HepG2 (cell line): ENCODE data around the gene KDM8.

Experiments used
- BHLHE40 ChIP-seq: IDR thresholded peaks from 2 replicates; pipeline ENCODE4 v1.6.1; 2011; ENCODE audit warnings: low read length, improper control_type of control experiment
- NFYC ChIP-seq: IDR thresholded peaks from 2 replicates; pipeline ENCODE4 v1.6.1; 2016; ENCODE audit warnings: missing genetic modification reagents, missing compliant biosample characterization
- RNF2 ChIP-seq: fragments of 450-650 bp; conservative IDR thresholded peaks from 2 replicates; pipeline ENCODE4 v1.6.1; 2016; ENCODE audit warnings: low read depth
- TP53 ChIP-seq: sonication (generic); formaldehyde crosslinking; conservative IDR thresholded peaks from 2 replicates; pipeline ENCODE4 v1.4.0; 2020; ENCODE audit warnings: missing genetic modification reagents
- ZBTB7A ChIP-seq: sonication (generic); formaldehyde crosslinking; IDR thresholded peaks from 2 replicates; pipeline ENCODE4 v1.8.0; 2022; ENCODE audit warnings: mild to moderate bottlenecking, missing genetic modification reagents
- ZNF12 ChIP-seq: sonication (generic); formaldehyde crosslinking; IDR thresholded peaks from 2 replicates; pipeline ENCODE4 v1.5.0; 2020; ENCODE audit warnings: missing genetic modification reagents
- TF ChIP-seq, protein P1 (sequence below): sonication (generic); formaldehyde crosslinking; IDR thresholded peaks from 2 replicates; pipeline ENCODE4 v1.8.1; 2022; ENCODE audit warnings: mild to moderate bottlenecking, missing genetic modification reagents
- TF ChIP-seq, protein P2 (sequence below): sonication (generic); formaldehyde crosslinking; IDR thresholded peaks from 2 replicates; pipeline ENCODE4 v1.4.0; 2020; ENCODE audit warnings: missing genetic modification reagents
- TF ChIP-seq, protein P3 (sequence below), 2 experiments: sonication (generic) in 1 of 2; formaldehyde crosslinking in 1 of 2; IDR thresholded peaks; 2 replicates each; pipeline versions ENCODE4 v1.5.1 to v1.6.1; 2011 to 2020; ENCODE audit warnings: borderline replicate concordance in 1 of 2, low read depth in 1 of 2, low read length in 1 of 2, mild to moderate bottlenecking in 1 of 2, missing genetic modification reagents in 1 of 2, moderate library complexity in 1 of 2
- TF ChIP-seq, protein P4 (sequence below), 2 experiments: fragments of 450-650 bp in 1 of 2; sonication (generic) in 1 of 2; formaldehyde crosslinking in 1 of 2; IDR thresholded peaks; 2 replicates each; pipeline versions ENCODE4 v1.6.1 to v1.8.0; 2016 to 2022; ENCODE audit warnings: antibody characterized with exemption in 1 of 2, mild to moderate bottlenecking in 1 of 2, missing genetic modification reagents in 1 of 2
- TF ChIP-seq, protein P5 (sequence below): sonication (generic); formaldehyde crosslinking; IDR thresholded peaks from 2 replicates; pipeline ENCODE4 v1.9.0; 2021; ENCODE audit warnings: missing genetic modification reagents, mild to moderate bottlenecking, borderline replicate concordance
- TF ChIP-seq, protein P6 (sequence below): sonication (generic); formaldehyde crosslinking; IDR thresholded peaks from 2 replicates; pipeline ENCODE4 v1.5.0; 2020; ENCODE audit warnings: missing genetic modification reagents, mild to moderate bottlenecking, borderline replicate concordance

DNA sequence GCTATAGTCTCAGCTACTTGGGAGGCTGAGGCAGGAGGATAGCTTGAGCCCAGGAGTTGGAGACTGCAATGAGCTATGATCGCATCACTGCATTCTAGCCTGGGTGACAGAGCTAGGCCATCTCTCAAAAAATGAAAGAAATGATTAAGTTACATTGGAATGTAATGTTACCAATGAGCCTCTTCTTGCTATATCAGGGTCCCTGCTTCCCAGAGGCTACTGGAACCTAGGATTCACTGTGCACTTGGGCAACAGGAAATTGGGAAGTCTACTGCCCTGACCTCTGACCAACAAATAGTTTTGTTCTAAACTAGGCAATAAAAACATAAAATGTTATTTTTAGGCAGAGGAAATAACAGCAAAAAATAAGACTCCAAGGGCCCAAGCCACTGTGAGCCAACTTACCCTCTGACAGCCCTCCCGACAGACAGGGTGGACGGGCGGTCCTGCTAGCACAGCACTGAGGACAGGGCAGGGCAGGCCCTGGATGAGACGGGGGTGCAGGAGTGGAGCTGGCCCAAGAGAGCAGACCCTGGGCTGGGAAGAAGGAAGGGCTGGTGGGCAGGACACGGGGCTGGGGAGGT lies 37.7 kb downstream of the KDM8 start:
- TF ChIP-seq, protein P1, sequence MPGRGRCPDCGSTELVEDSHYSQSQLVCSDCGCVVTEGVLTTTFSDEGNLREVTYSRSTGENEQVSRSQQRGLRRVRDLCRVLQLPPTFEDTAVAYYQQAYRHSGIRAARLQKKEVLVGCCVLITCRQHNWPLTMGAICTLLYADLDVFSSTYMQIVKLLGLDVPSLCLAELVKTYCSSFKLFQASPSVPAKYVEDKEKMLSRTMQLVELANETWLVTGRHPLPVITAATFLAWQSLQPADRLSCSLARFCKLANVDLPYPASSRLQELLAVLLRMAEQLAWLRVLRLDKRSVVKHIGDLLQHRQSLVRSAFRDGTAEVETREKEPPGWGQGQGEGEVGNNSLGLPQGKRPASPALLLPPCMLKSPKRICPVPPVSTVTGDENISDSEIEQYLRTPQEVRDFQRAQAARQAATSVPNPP (CRISPR knock-in tag) = no peak
- TF ChIP-seq TP53 (CRISPR knock-in tag) = no peak
- TF ChIP-seq, protein P2, sequence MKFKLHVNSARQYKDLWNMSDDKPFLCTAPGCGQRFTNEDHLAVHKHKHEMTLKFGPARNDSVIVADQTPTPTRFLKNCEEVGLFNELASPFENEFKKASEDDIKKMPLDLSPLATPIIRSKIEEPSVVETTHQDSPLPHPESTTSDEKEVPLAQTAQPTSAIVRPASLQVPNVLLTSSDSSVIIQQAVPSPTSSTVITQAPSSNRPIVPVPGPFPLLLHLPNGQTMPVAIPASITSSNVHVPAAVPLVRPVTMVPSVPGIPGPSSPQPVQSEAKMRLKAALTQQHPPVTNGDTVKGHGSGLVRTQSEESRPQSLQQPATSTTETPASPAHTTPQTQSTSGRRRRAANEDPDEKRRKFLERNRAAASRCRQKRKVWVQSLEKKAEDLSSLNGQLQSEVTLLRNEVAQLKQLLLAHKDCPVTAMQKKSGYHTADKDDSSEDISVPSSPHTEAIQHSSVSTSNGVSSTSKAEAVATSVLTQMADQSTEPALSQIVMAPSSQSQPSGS (CRISPR knock-in tag) = no peak
- TF ChIP-seq, protein P3, sequence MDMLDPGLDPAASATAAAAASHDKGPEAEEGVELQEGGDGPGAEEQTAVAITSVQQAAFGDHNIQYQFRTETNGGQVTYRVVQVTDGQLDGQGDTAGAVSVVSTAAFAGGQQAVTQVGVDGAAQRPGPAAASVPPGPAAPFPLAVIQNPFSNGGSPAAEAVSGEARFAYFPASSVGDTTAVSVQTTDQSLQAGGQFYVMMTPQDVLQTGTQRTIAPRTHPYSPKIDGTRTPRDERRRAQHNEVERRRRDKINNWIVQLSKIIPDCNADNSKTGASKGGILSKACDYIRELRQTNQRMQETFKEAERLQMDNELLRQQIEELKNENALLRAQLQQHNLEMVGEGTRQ (IDR thresholded peaks at IDR 0.05; ENCODE audit: low read depth, low read length) = no peak
- TF ChIP-seq, protein P3 (CRISPR knock-in tag; IDR thresholded peaks at IDR 0.05; ENCODE audit: borderline replicate concordance) = no peak
- no peak for TF ChIP-seq ZBTB7A
- TF ChIP-seq, protein P4, sequence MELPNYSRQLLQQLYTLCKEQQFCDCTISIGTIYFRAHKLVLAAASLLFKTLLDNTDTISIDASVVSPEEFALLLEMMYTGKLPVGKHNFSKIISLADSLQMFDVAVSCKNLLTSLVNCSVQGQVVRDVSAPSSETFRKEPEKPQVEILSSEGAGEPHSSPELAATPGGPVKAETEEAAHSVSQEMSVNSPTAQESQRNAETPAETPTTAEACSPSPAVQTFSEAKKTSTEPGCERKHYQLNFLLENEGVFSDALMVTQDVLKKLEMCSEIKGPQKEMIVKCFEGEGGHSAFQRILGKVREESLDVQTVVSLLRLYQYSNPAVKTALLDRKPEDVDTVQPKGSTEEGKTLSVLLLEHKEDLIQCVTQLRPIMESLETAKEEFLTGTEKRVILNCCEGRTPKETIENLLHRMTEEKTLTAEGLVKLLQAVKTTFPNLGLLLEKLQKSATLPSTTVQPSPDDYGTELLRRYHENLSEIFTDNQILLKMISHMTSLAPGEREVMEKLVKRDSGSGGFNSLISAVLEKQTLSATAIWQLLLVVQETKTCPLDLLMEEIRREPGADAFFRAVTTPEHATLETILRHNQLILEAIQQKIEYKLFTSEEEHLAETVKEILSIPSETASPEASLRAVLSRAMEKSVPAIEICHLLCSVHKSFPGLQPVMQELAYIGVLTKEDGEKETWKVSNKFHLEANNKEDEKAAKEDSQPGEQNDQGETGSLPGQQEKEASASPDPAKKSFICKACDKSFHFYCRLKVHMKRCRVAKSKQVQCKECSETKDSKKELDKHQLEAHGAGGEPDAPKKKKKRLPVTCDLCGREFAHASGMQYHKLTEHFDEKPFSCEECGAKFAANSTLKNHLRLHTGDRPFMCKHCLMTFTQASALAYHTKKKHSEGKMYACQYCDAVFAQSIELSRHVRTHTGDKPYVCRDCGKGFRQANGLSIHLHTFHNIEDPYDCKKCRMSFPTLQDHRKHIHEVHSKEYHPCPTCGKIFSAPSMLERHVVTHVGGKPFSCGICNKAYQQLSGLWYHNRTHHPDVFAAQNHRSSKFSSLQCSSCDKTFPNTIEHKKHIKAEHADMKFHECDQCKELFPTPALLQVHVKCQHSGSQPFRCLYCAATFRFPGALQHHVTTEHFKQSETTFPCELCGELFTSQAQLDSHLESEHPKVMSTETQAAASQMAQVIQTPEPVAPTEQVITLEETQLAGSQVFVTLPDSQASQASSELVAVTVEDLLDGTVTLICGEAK (IDR thresholded peaks at IDR 0.05) = no peak
- TF ChIP-seq, protein P4 (CRISPR knock-in tag; IDR thresholded peaks at IDR 0.05) = no peak
- TF ChIP-seq, protein P5, sequence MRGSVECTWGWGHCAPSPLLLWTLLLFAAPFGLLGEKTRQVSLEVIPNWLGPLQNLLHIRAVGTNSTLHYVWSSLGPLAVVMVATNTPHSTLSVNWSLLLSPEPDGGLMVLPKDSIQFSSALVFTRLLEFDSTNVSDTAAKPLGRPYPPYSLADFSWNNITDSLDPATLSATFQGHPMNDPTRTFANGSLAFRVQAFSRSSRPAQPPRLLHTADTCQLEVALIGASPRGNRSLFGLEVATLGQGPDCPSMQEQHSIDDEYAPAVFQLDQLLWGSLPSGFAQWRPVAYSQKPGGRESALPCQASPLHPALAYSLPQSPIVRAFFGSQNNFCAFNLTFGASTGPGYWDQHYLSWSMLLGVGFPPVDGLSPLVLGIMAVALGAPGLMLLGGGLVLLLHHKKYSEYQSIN (CRISPR knock-in tag) = no peak
- TF ChIP-seq RNF2 = no peak
- no peak for TF ChIP-seq BHLHE40
- no peak for TF ChIP-seq ZNF12
- no peak for TF ChIP-seq NFYC (CRISPR knock-in tag)
- TF ChIP-seq, protein P6, sequence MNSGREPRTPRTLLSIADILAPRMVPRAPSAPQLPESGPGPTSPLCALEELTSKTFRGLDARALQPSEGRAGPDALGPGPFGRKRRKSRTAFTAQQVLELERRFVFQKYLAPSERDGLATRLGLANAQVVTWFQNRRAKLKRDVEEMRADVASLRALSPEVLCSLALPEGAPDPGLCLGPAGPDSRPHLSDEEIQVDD (CRISPR knock-in tag) = no peak
